SK-N-MC (cell line): Measurements from ENCODE around the gene ASF1B.

Experiments used
- EZH2 ChIP-seq: fragments of 200-600 bp; sonication (generic); IDR thresholded peaks from one replicate; pipeline ENCODE4 v1.6.1; 2017; ENCODE audit warnings: antibody characterized with exemption
- FOXP2 ChIP-seq: optimal IDR thresholded peaks from 2 replicates; pipeline ENCODE3; 2011; ENCODE audit warnings: mild to moderate bottlenecking, moderate library complexity; ENCODE audit not compliant: insufficient read depth; ENCODE audit errors: extremely low read length, control extremely low read depth
- POLR2AphosphoS5 ChIP-seq: IDR thresholded peaks from 2 replicates; pipeline ENCODE4 v1.6.1; 2012; ENCODE audit warnings: mild to moderate bottlenecking, low read depth, low read length, borderline replicate concordance

- TF ChIP-seq POLR2AphosphoS5: no peak
- no peak for TF ChIP-seq EZH2
- no peak for TF ChIP-seq FOXP2
These were observed 19.9 kb downstream of the ASF1B start for GRCh38 chr19:14116525-14116917.
